HL-60 (cell line): ENCODE measurements around the gene CYP4F11.

ENCODE experiments used
- CTCF ChIP-seq: IDR thresholded peaks from one replicate; pipeline ENCODE4 v1.5.1; 2011; ENCODE audit warnings: low read length, control low read depth, inconsistent platforms; ENCODE audit not compliant: insufficient read depth
- POLR2AphosphoS5 ChIP-seq: IDR thresholded peaks from 2 replicates; pipeline ENCODE4 v1.6.1; 2012; ENCODE audit warnings: low read depth

GRCh38 chr19:15977690-15978089, 43.4 kb upstream of the CYP4F11 start:
- no peak for TF ChIP-seq CTCF
- no peak for TF ChIP-seq POLR2AphosphoS5
